GM23338 (cell line): ENCODE data around the gene PLEKHD1.

Experiments used
- CREB1 ChIP-seq: fragments of 250-450 bp; sonication (Bioruptor Pico); IDR thresholded peaks from 2 replicates; pipeline ENCODE4 v1.5.0; 2020; ENCODE audit warnings: low read depth, mild to moderate bottlenecking, moderate library complexity
- EZH2 ChIP-seq: fragments of 200-600 bp; sonication (generic); IDR thresholded peaks from one replicate; pipeline ENCODE4 v1.8.0; 2017; ENCODE audit warnings: antibody characterized with exemption, mild to moderate bottlenecking, low read depth; ENCODE audit not compliant: unreplicated experiment
- EZH2phosphoT487 ChIP-seq: fragments of 200-600 bp; sonication (generic); IDR thresholded peaks from one replicate; pipeline ENCODE4 v1.8.1; 2018; ENCODE audit warnings: antibody characterized with exemption; ENCODE audit not compliant: unreplicated experiment
- JUNB ChIP-seq: IDR thresholded peaks from one replicate; pipeline ENCODE4 v1.6.1; 2016; ENCODE audit warnings: antibody characterized with exemption; ENCODE audit not compliant: unreplicated experiment
- POLR2AphosphoS5 ChIP-seq: IDR thresholded peaks from 2 replicates; pipeline ENCODE4 v1.6.1; 2016; ENCODE audit warnings: antibody characterized with exemption, low read depth
- STAT1 ChIP-seq: IDR thresholded peaks from one replicate; pipeline ENCODE4 v1.6.1; 2016; ENCODE audit warnings: antibody characterized with exemption; ENCODE audit not compliant: unreplicated experiment
- ZNF114 ChIP-seq: fragments of 250-450 bp; sonication (Bioruptor Pico); IDR thresholded peaks from 2 replicates; pipeline ENCODE4 v1.5.0; 2020; ENCODE audit warnings: mild to moderate bottlenecking, moderate library complexity
- TF ChIP-seq, protein P1 (sequence below), 2 experiments: fragments of 200-600 bp in 1 of 2; sonication (generic) in 1 of 2; conservative IDR thresholded peaks; 2 replicates each; pipeline versions ENCODE4 v1.5.1 to v1.6.1; 2016 to 2017; ENCODE audit warnings: antibody characterized with exemption in 2 of 2, low read depth in 2 of 2, mild to moderate bottlenecking in 2 of 2, moderate library complexity in 1 of 2
- TF ChIP-seq, protein P2 (sequence below): IDR thresholded peaks from one replicate; pipeline ENCODE4 v1.6.1; 2018; ENCODE audit warnings: antibody characterized with exemption; ENCODE audit not compliant: unreplicated experiment
- TF ChIP-seq, protein P3 (sequence below): IDR thresholded peaks from 2 replicates; pipeline ENCODE4 v1.6.1; 2016; ENCODE audit warnings: antibody characterized with exemption

DNA sequence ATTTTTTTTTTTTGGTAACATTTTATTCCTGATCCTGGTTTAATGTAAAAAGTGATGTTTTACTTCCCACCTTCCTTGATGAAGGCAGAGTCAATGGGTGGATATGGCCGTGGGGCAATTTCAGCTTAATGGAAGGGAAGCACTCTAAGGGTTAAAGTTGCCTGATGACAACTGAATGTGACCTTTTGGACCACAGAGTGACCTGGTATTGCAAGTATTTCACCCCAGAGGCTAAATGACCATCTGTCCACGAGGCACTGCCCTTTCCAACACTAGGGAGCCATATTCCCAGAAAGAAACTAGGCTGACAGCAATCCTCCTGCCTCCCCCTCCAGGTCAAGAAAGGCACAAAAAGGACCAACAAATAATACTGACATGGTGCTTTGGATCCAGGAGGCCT, 85.3 kb downstream of the PLEKHD1 start:
- TF ChIP-seq STAT1 (no peak), EZH2 (no peak), JUNB (no peak), POLR2AphosphoS5 (no peak), EZH2phosphoT487 (no peak), ZNF114 (CRISPR knock-in tag) (no peak), CREB1 (CRISPR knock-in tag) (no peak)
- TF ChIP-seq, protein P1, sequence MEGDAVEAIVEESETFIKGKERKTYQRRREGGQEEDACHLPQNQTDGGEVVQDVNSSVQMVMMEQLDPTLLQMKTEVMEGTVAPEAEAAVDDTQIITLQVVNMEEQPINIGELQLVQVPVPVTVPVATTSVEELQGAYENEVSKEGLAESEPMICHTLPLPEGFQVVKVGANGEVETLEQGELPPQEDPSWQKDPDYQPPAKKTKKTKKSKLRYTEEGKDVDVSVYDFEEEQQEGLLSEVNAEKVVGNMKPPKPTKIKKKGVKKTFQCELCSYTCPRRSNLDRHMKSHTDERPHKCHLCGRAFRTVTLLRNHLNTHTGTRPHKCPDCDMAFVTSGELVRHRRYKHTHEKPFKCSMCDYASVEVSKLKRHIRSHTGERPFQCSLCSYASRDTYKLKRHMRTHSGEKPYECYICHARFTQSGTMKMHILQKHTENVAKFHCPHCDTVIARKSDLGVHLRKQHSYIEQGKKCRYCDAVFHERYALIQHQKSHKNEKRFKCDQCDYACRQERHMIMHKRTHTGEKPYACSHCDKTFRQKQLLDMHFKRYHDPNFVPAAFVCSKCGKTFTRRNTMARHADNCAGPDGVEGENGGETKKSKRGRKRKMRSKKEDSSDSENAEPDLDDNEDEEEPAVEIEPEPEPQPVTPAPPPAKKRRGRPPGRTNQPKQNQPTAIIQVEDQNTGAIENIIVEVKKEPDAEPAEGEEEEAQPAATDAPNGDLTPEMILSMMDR (conservative IDR thresholded peaks at IDR 0.05; ENCODE audit: low read depth in 2 of 2), result no peak
- TF ChIP-seq, protein P2, sequence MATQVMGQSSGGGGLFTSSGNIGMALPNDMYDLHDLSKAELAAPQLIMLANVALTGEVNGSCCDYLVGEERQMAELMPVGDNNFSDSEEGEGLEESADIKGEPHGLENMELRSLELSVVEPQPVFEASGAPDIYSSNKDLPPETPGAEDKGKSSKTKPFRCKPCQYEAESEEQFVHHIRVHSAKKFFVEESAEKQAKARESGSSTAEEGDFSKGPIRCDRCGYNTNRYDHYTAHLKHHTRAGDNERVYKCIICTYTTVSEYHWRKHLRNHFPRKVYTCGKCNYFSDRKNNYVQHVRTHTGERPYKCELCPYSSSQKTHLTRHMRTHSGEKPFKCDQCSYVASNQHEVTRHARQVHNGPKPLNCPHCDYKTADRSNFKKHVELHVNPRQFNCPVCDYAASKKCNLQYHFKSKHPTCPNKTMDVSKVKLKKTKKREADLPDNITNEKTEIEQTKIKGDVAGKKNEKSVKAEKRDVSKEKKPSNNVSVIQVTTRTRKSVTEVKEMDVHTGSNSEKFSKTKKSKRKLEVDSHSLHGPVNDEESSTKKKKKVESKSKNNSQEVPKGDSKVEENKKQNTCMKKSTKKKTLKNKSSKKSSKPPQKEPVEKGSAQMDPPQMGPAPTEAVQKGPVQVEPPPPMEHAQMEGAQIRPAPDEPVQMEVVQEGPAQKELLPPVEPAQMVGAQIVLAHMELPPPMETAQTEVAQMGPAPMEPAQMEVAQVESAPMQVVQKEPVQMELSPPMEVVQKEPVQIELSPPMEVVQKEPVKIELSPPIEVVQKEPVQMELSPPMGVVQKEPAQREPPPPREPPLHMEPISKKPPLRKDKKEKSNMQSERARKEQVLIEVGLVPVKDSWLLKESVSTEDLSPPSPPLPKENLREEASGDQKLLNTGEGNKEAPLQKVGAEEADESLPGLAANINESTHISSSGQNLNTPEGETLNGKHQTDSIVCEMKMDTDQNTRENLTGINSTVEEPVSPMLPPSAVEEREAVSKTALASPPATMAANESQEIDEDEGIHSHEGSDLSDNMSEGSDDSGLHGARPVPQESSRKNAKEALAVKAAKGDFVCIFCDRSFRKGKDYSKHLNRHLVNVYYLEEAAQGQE, result no peak
- TF ChIP-seq, protein P3, sequence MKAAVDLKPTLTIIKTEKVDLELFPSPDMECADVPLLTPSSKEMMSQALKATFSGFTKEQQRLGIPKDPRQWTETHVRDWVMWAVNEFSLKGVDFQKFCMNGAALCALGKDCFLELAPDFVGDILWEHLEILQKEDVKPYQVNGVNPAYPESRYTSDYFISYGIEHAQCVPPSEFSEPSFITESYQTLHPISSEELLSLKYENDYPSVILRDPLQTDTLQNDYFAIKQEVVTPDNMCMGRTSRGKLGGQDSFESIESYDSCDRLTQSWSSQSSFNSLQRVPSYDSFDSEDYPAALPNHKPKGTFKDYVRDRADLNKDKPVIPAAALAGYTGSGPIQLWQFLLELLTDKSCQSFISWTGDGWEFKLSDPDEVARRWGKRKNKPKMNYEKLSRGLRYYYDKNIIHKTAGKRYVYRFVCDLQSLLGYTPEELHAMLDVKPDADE, result no peak
